ENCODE data around the gene GLE1.

Gene GLE1

DNA sequence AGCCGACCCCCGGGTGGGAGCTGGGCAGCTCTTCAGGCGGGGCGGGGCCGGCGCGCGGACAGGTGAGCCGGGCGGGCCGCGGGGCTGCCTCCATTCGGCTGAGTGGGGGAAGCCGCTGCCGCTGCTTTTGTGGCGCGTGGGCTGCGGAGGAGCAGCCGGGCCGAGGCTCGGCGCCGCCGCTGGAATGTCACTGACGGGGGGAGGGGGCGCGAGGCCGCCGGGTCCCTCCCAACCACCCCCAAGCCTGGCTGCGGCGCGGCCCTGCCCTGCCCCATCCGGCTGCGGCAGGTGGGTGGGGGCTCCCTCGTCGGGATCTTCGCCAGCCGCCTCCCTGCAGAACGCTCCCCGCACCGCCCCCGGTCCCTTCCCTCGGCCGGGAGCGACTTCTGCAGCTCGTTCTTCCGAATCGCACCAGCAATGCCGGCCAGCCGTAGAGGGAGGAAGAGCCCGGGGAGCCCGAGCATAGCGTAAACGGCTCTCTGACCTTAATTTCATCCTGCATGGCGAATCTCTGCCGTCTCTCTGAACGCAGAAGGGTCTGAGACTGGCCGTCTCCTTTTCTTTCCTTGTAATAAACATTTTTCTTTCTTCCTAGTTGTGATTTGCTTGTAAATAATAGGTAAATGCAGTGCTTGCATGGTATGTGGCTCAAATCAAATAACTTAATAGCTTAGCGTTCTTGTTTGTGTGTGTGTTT is 48.4 kb downstream of the GLE1 start:
- peak overlapping the region; percentile 65 for H3K4me3 ChIP-seq (ENCODE audit: low read depth, low read length)
- ChIA-PET CTCF (interaction anchor here (0.7 to 2.5 kb wide), 2 partner anchors 114 to 606 kb away, joined by 3 to 12 read pairs; no protein-coding TSS in a partner anchor), POLR2A (interaction anchor here (0.5 to 3.0 kb wide), 26 partner anchors 9 to 1982 kb away, joined by 3 to 20 read pairs (median 4); partner anchors contain the start of genes GLE1, ODF2 and URM1)
- H3K4me1 ChIP-seq (ENCODE audit: control insufficient read depth, insufficient read depth, low read length): peaks cover 9% of the 10 kb centered on the region
- no peaks in the 10 kb centered on the region for H3K9me3 ChIP-seq (ENCODE audit: control insufficient read depth, insufficient read depth, low read depth, low read length)
- H3K36me3 ChIP-seq (ENCODE audit: control insufficient read depth in 2 of 2, insufficient read depth in 1 of 2, low read length in 2 of 2): no peaks in the 10 kb centered on the region
- peak overlapping the region; percentile 83 for H3K27ac ChIP-seq (ENCODE audit: extremely low read depth, low read depth, low read length)
- TF ChIP-seq, protein P1, sequence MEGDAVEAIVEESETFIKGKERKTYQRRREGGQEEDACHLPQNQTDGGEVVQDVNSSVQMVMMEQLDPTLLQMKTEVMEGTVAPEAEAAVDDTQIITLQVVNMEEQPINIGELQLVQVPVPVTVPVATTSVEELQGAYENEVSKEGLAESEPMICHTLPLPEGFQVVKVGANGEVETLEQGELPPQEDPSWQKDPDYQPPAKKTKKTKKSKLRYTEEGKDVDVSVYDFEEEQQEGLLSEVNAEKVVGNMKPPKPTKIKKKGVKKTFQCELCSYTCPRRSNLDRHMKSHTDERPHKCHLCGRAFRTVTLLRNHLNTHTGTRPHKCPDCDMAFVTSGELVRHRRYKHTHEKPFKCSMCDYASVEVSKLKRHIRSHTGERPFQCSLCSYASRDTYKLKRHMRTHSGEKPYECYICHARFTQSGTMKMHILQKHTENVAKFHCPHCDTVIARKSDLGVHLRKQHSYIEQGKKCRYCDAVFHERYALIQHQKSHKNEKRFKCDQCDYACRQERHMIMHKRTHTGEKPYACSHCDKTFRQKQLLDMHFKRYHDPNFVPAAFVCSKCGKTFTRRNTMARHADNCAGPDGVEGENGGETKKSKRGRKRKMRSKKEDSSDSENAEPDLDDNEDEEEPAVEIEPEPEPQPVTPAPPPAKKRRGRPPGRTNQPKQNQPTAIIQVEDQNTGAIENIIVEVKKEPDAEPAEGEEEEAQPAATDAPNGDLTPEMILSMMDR (tag by site-specific recombination; IDR thresholded peaks at IDR 0.05): no peak
- TF ChIP-seq ZNF155 (tag by site-specific recombination; IDR thresholded peaks at IDR 0.05) (no peak), ZNF785 (tag by site-specific recombination; IDR thresholded peaks at IDR 0.05) (no peak), ZNF404 (tag by site-specific recombination; IDR thresholded peaks at IDR 0.05) (no peak), ZNF394 (tag by site-specific recombination; IDR thresholded peaks at IDR 0.05; ENCODE audit: borderline replicate concordance) (no peak), HOXC10 (CRISPR knock-in tag; IDR thresholded peaks at IDR 0.05) (no peak), ZNF510 (tag by site-specific recombination; IDR thresholded peaks at IDR 0.05; ENCODE audit: insufficient replicate concordance) (no peak), GLI2 (tag by site-specific recombination; IDR thresholded peaks at IDR 0.05; ENCODE audit: borderline replicate concordance, low read depth) (no peak), ZNF596 (tag by site-specific recombination; IDR thresholded peaks at IDR 0.05) (no peak), ZNF670 (tag by site-specific recombination; IDR thresholded peaks at IDR 0.05; ENCODE audit: low read depth) (no peak), ZNF426 (tag by site-specific recombination; IDR thresholded peaks at IDR 0.05) (no peak), ZNF555 (tag by site-specific recombination; conservative IDR thresholded peaks at IDR 0.05) (no peak), SCRT1 (tag by site-specific recombination; IDR thresholded peaks at IDR 0.05; ENCODE audit: borderline replicate concordance) (no peak), ZNF623 (tag by site-specific recombination; IDR thresholded peaks at IDR 0.05) (no peak), ZNF121 (tag by site-specific recombination; IDR thresholded peaks at IDR 0.05) (no peak), ZNF544 (tag by site-specific recombination; IDR thresholded peaks at IDR 0.05) (no peak), OVOL3 (tag by site-specific recombination; IDR thresholded peaks at IDR 0.05) (no peak), ZEB2 (tag by site-specific recombination; IDR thresholded peaks at IDR 0.05) (no peak), ZNF175 (tag by site-specific recombination; IDR thresholded peaks at IDR 0.05) (no peak), ZNF354C (tag by site-specific recombination; IDR thresholded peaks at IDR 0.05; ENCODE audit: borderline replicate concordance, low read depth) (no peak), ZNF266 (tag by site-specific recombination; IDR thresholded peaks at IDR 0.05; ENCODE audit: low read depth) (no peak)
- TF ChIP-seq, protein P2, sequence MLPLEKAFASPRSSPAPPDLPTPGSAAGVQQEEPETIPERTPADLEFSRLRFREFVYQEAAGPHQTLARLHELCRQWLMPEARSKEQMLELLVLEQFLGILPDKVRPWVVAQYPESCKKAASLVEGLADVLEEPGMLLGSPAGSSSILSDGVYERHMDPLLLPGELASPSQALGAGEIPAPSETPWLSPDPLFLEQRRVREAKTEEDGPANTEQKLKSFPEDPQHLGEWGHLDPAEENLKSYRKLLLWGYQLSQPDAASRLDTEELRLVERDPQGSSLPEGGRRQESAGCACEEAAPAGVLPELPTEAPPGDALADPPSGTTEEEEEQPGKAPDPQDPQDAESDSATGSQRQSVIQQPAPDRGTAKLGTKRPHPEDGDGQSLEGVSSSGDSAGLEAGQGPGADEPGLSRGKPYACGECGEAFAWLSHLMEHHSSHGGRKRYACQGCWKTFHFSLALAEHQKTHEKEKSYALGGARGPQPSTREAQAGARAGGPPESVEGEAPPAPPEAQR (tag by site-specific recombination; IDR thresholded peaks at IDR 0.05): no peak
- TF ChIP-seq, protein P3, sequence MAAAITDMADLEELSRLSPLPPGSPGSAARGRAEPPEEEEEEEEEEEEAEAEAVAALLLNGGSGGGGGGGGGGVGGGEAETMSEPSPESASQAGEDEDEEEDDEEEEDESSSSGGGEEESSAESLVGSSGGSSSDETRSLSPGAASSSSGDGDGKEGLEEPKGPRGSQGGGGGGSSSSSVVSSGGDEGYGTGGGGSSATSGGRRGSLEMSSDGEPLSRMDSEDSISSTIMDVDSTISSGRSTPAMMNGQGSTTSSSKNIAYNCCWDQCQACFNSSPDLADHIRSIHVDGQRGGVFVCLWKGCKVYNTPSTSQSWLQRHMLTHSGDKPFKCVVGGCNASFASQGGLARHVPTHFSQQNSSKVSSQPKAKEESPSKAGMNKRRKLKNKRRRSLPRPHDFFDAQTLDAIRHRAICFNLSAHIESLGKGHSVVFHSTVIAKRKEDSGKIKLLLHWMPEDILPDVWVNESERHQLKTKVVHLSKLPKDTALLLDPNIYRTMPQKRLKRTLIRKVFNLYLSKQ (tag by site-specific recombination; IDR thresholded peaks at IDR 0.05; ENCODE audit: borderline replicate concordance): no peak
- TF ChIP-seq, protein P4, sequence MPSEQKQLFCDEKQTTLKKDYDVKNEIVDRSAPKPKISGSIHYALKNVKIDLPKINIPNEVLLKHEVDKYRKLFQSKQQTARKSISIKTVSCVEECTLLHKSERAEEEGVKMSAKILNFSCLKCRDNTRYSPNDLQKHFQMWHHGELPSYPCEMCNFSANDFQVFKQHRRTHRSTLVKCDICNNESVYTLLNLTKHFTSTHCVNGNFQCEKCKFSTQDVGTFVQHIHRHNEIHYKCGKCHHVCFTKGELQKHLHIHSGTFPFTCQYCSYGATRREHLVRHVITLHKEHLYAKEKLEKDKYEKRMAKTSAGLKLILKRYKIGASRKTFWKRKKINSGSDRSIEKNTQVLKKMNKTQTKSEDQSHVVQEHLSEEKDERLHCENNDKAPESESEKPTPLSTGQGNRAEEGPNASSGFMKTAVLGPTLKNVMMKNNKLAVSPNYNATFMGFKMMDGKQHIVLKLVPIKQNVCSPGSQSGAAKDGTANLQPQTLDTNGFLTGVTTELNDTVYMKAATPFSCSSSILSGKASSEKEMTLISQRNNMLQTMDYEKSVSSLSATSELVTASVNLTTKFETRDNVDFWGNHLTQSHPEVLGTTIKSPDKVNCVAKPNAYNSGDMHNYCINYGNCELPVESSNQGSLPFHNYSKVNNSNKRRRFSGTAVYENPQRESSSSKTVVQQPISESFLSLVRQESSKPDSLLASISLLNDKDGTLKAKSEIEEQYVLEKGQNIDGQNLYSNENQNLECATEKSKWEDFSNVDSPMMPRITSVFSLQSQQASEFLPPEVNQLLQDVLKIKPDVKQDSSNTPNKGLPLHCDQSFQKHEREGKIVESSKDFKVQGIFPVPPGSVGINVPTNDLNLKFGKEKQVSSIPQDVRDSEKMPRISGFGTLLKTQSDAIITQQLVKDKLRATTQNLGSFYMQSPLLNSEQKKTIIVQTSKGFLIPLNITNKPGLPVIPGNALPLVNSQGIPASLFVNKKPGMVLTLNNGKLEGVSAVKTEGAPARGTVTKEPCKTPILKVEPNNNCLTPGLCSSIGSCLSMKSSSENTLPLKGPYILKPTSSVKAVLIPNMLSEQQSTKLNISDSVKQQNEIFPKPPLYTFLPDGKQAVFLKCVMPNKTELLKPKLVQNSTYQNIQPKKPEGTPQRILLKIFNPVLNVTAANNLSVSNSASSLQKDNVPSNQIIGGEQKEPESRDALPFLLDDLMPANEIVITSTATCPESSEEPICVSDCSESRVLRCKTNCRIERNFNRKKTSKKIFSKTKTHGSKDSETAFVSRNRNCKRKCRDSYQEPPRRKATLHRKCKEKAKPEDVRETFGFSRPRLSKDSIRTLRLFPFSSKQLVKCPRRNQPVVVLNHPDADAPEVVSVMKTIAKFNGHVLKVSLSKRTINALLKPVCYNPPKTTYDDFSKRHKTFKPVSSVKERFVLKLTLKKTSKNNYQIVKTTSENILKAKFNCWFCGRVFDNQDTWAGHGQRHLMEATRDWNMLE (tag by site-specific recombination; conservative IDR thresholded peaks at IDR 0.05; ENCODE audit: low read depth): no peak
- TF ChIP-seq, protein P5, sequence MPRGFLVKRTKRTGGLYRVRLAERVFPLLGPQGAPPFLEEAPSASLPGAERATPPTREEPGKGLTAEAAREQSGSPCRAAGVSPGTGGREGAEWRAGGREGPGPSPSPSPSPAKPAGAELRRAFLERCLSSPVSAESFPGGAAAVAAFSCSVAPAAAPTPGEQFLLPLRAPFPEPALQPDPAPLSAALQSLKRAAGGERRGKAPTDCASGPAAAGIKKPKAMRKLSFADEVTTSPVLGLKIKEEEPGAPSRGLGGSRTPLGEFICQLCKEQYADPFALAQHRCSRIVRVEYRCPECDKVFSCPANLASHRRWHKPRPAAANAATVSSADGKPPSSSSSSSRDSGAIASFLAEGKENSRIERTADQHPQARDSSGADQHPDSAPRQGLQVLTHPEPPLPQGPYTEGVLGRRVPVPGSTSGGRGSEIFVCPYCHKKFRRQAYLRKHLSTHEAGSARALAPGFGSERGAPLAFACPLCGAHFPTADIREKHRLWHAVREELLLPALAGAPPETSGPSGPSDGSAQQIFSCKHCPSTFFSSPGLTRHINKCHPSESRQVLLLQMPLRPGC (tag by site-specific recombination; IDR thresholded peaks at IDR 0.05): no peak
- TF ChIP-seq, protein P6, sequence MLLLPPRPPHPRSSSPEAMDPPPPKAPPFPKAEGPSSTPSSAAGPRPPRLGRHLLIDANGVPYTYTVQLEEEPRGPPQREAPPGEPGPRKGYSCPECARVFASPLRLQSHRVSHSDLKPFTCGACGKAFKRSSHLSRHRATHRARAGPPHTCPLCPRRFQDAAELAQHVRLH (tag by site-specific recombination; IDR thresholded peaks at IDR 0.05): no peak

Data from HEK293 (cell line).